ENCODE measurements around the gene GPHA2.

- TF ChIP-seq POLR2A (IDR thresholded peaks at IDR 0.05) (peak in 1 of 4 donors; percentile 67), EP300 (IDR thresholded peaks at IDR 0.05) (no peak), CTCF (IDR thresholded peaks at IDR 0.05) (peak in 2 of 7 experiments; percentile 36 to 68), POLR2AphosphoS5 (IDR thresholded peaks at IDR 0.05) (peak in 2 of 3 donors; percentile 88)
Measured at GRCh38 chr11:64893194-64894069, 42.3 kb downstream of the GPHA2 start.

Measured in stomach (tissue), 4 donors.